Peyer's patch (tissue), 4 donors: ENCODE data around the gene CA4. TPM values are rescaled to one million over a fixed set of nuclear protein-coding genes. Genes with fewer than 3 reads are reported as not detected.

Experiments used
- DNase-seq, 3 donors: peaks; one replicate each; pipeline ENCODE4 v3.0.0-alpha.2; 2017 to 2019
- H3K27ac ChIP-seq, 4 donors: fragments of 200-600 bp; sonication (generic); one replicate each; pipeline ENCODE4 v1.5.1; 2016 to 2019
- H3K27me3 ChIP-seq, 2 donors: fragments of 200-600 bp; sonication (generic); one replicate each; pipeline ENCODE4 v1.5.1; 2019
- H3K36me3 ChIP-seq, 3 donors: fragments of 200-600 bp; sonication (generic); one replicate each; pipeline ENCODE4 v1.5.1; 2016 to 2019
- H3K4me1 ChIP-seq, 4 donors: fragments of 200-600 bp; sonication (generic); one replicate each; pipeline ENCODE4 v1.5.1; 2016 to 2019
- H3K4me3 ChIP-seq, 4 donors: fragments of 200-600 bp; sonication (generic); 1 replicate in 3 of 4; 2 replicates in 1 of 4; pipeline ENCODE4 v1.5.1; 2016 to 2019; ENCODE audit warnings: mild to moderate bottlenecking in 1 of 4
- H3K9me3 ChIP-seq, 4 donors: fragments of 200-600 bp; sonication (generic); one replicate each; pipeline ENCODE4 v1.5.1; 2016 to 2019; ENCODE audit warnings: mild to moderate bottlenecking in 1 of 4
- POLR2A ChIP-seq, 2 donors: fragments of 450-650 bp; IDR thresholded peaks; one replicate each; pipeline ENCODE4 v1.5.1; 2017; ENCODE audit warnings: antibody characterized with exemption in 2 of 2, mild to moderate bottlenecking in 2 of 2, moderate library complexity in 2 of 2
- total RNA-seq, 4 donors: library from RNA; depleted of rRNA; stranded (reverse); fragments of >200 nt; gene quantifications; one replicate each; pipeline ENCODE4 v1.1.0, GENCODE V29; 2016
- TF ChIP-seq, protein P1 (sequence below), 6 experiments: fragments of 450-650 bp in 4 of 6; fragments of 200-600 bp in 2 of 6; sonication (generic) in 1 of 6; IDR thresholded peaks; one replicate each; pipeline ENCODE4 v1.5.1; 2017 to 2019; ENCODE audit warnings: antibody characterized with exemption in 6 of 6, mild to moderate bottlenecking in 3 of 6, moderate library complexity in 1 of 6

The CA4 gene
- total RNA-seq, 4 donors from 2014 or later: 1.6 to 18.4 (median 12.3) TPM; not detected in 1

DNA sequence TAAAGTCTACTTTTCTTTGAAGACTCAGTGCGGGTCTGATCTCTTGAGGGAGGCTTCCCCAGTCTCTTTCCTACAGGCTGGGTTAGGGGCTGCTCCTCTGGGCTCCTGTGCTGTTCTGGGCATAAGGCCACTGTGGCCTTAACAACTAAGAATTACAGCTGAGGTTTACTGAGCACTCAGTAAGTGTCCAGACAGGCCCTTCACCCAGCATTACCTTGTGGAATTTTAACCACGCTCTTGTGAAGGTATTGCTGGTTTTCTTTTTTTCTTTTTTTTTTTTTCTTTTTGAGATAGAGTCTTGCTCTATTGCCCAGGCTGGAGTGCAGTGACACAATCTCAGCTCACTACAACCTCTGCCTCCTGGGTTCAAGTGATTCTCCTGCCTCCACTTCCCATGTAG lies 3.6 kb upstream of the CA4 start:
- peaks cover 0 to 29% (median 4%) of the 10 kb centered on the region in 4 donors for H3K4me1 ChIP-seq
- no peaks in the 10 kb centered on the region for H3K9me3 ChIP-seq
- TF ChIP-seq POLR2A (IDR thresholded peaks at IDR 0.05): no peak
- TF ChIP-seq, protein P1, sequence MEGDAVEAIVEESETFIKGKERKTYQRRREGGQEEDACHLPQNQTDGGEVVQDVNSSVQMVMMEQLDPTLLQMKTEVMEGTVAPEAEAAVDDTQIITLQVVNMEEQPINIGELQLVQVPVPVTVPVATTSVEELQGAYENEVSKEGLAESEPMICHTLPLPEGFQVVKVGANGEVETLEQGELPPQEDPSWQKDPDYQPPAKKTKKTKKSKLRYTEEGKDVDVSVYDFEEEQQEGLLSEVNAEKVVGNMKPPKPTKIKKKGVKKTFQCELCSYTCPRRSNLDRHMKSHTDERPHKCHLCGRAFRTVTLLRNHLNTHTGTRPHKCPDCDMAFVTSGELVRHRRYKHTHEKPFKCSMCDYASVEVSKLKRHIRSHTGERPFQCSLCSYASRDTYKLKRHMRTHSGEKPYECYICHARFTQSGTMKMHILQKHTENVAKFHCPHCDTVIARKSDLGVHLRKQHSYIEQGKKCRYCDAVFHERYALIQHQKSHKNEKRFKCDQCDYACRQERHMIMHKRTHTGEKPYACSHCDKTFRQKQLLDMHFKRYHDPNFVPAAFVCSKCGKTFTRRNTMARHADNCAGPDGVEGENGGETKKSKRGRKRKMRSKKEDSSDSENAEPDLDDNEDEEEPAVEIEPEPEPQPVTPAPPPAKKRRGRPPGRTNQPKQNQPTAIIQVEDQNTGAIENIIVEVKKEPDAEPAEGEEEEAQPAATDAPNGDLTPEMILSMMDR (IDR thresholded peaks at IDR 0.05): no peak
- no peak overlapping the region for H3K27ac ChIP-seq
- no peak overlapping the region for H3K4me3 ChIP-seq
- no peak for DNase-seq
- H3K27me3 ChIP-seq: peaks cover 0 to 31% of the 10 kb centered on the region in 2 donors
- no peaks in the 10 kb centered on the region for H3K36me3 ChIP-seq

DNA sequence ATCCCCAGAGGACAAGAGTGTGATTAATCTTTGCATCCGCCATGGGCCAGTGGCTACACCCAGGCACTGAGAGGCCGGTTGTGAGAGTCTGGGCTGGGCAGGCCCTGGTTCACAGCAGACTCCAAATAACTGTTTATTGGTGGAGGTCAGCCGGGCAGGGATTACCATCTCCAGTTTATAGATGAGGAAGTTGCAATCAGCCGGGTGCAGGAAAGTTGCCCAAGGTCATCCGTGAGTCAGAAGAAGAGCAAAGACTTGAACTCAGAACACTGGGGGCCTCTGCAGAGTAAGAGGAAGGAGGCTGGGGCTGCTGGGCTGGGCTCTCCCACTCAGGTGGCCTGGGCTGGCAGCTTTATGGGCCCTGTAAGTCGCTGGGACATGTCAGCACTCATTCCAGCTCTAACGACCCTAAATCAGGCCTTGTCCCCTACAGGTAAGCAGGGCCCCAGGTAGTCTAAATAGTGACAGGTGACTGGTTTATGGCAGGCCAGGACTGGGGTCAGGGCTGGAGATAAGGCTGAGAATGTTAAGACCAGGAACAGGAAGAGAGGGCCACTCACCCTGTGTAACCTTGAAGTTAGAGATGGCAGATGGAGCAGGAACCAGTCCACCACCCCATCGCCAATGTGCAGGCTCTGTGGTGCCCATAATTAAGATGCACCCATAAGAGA lies 2.1 kb upstream of the CA4 start:
- TF ChIP-seq POLR2A (IDR thresholded peaks at IDR 0.05): no peak
- TF ChIP-seq, protein P1 (IDR thresholded peaks at IDR 0.05): no peak
- no peaks in the 10 kb centered on the region for H3K9me3 ChIP-seq
- DNase-seq: peak in 1 of 3 donors; percentile 47
- no peak overlapping the region for H3K27ac ChIP-seq
- no peaks in the 10 kb centered on the region for H3K36me3 ChIP-seq
- H3K4me1 ChIP-seq: peaks cover 0 to 30% (median 4%) of the 10 kb centered on the region in 4 donors
- no peak overlapping the region for H3K4me3 ChIP-seq
- H3K27me3 ChIP-seq: peaks cover 0 to 27% of the 10 kb centered on the region in 2 donors

DNA sequence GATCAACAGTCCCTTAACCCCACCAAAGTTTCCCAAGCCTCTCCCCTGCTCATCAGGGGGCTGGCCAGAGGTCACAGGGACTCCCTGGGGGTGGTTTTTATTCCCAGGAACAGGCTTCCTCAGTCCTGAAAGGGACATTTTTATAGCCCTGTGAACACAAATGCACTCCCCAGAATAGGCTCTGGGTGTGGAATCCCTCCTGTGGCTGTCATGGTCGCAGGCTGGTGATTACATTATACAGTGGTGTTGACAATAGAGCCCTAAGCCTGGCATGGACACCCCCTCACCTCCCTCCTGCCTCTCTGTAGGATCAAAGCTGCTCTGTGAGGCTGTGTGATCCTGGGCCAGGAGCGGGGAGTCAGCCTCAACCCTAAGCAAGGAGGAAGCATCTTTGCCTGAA lies 1.4 kb upstream of the CA4 start:
- no peaks in the 10 kb centered on the region for H3K9me3 ChIP-seq
- DNase-seq: peak in 1 of 3 donors; percentile 27
- H3K36me3 ChIP-seq: no peaks in the 10 kb centered on the region
- H3K27ac ChIP-seq: no peak overlapping the region
- peaks cover 0 to 27% of the 10 kb centered on the region in 2 donors for H3K27me3 ChIP-seq
- no peak overlapping the region for H3K4me3 ChIP-seq
- H3K4me1 ChIP-seq: peaks cover 0 to 23% (median 4%) of the 10 kb centered on the region in 4 donors
- no peak for TF ChIP-seq POLR2A (IDR thresholded peaks at IDR 0.05)
- TF ChIP-seq, protein P1 (IDR thresholded peaks at IDR 0.05): no peak

DNA sequence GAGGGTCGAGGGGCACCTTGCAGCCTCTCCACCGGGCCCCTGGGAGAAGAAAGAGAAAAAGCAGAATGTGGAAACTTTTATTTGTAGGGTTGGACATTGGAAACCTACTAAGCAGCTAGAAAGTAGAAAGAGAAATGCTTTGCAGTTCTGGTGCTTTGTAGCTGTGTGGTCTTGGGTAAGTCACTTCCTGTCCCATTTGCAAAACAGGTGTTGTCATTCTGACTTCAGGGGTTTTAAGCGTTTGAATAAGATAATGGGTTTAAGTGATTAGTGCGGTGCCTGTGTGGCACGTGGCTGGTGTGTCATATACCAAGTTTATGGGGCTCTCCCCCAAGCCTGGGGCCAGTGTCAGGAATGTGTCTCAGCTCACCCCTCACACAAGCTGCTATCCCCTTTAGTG lies 1.6 kb downstream of the CA4 start:
- no peak for DNase-seq
- Histone ChIP-seq H3K4me1 (peaks cover 0 to 23% (median 4%) of the 10 kb centered on the region in 4 donors), H3K4me3 (no peak overlapping the region), H3K27ac (no peak overlapping the region), H3K9me3 (no peaks in the 10 kb centered on the region), H3K36me3 (no peaks in the 10 kb centered on the region), H3K27me3 (peaks cover 0 to 23% of the 10 kb centered on the region in 2 donors)
- TF ChIP-seq, protein P1 (IDR thresholded peaks at IDR 0.05): no peak
- no peak for TF ChIP-seq POLR2A (IDR thresholded peaks at IDR 0.05)

DNA sequence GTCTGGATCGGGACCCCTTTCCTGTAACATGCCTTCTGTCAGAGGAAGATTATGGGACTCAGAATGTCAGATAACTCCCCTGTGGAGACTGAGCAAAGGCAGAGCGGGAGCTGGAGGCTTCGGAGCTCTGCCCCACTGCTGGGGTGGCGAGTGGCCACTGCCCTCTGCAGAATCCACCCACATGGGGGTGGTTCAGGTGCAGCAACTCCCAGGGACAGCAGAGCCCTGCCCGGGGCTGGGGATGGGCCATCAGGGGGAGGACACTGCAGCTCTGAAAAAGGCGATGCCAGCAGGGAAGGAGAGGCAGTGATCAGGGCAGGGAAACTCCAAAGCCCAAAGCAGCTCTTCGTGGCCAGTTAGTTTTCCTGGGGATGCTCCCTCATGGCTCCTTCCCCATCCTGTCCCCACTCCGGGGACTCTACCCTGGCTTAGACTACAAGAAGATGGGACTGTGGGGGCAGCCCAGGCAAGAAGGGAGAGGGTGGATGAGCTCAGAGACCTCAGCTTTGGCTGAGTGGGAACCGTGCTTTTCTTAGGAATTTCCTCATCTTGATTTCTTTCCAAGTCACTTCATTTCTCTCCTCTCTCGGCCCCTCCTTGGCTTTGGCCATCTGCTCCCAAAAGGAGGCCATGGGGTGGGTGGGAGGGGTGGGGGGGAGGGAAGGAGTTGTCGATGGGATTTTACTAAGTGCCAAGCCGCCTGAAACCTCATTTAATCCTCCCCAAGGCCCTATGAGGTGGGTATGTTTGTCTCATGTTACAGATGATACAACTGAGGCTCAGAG lies 4.0 kb downstream of the CA4 start:
- H3K27ac ChIP-seq: no peak overlapping the region
- no peak for DNase-seq
- H3K4me1 ChIP-seq: peaks cover 0 to 23% (median 4%) of the 10 kb centered on the region in 4 donors
- no peaks in the 10 kb centered on the region for H3K9me3 ChIP-seq
- no peak for TF ChIP-seq POLR2A (IDR thresholded peaks at IDR 0.05)
- TF ChIP-seq, protein P1 (IDR thresholded peaks at IDR 0.05): no peak
- no peak overlapping the region for H3K4me3 ChIP-seq
- H3K27me3 ChIP-seq: peaks cover 0 to 21% of the 10 kb centered on the region in 2 donors
- H3K36me3 ChIP-seq: no peaks in the 10 kb centered on the region
